EL (cell line): ENCODE measurements around the gene EYA2.

Source experiments
- DNase-seq: peaks from one replicate; pipeline ENCODE4 v3.0.0-alpha.2; 2016

EYA2 gene

GRCh38 chr20:47215653-47216397 lies 321.2 kb downstream of the EYA2 start:
- no peak for DNase-seq

GRCh38 chr20:47216819-47217410 lies 322.3 kb downstream of the EYA2 start:
- DNase-seq, result no peak

GRCh38 chr20:47217482-47218446 lies 323.1 kb downstream of the EYA2 start:
- DNase-seq, result no peak

- DNase-seq, result peak; percentile 38
These were observed 325.5 kb downstream of the EYA2 start for GRCh38 chr20:47220161-47220582.

GRCh38 chr20:47221036-47221625 lies 326.5 kb downstream of the EYA2 start:
- DNase-seq, result no peak

- no peak for DNase-seq
These were observed 328.0 kb downstream of the EYA2 start for GRCh38 chr20:47222468-47223119.

GRCh38 chr20:47223896-47224295 lies 329.3 kb downstream of the EYA2 start:
- DNase-seq, result no peak

- no peak for DNase-seq
These were observed 329.7 kb downstream of the EYA2 start for GRCh38 chr20:47224300-47224791.

- no peak for DNase-seq
These were observed 330.2 kb downstream of the EYA2 start for GRCh38 chr20:47224857-47225256.

GRCh38 chr20:47225458-47225857 lies 330.8 kb downstream of the EYA2 start:
- no peak for DNase-seq

GRCh38 chr20:47227119-47227518 lies 332.5 kb downstream of the EYA2 start:
- no peak for DNase-seq

- no peak for DNase-seq
These were observed 332.9 kb downstream of the EYA2 start for GRCh38 chr20:47227576-47227975.

- no peak for DNase-seq
These were observed 334.0 kb downstream of the EYA2 start for GRCh38 chr20:47228654-47229053.

- peak; percentile 39 for DNase-seq
These were observed 336.2 kb downstream of the EYA2 start for GRCh38 chr20:47230811-47231256.

- peak; percentile 53 for DNase-seq
These were observed 336.9 kb downstream of the EYA2 start for GRCh38 chr20:47231382-47232039.

- DNase-seq, result no peak
These were observed 337.9 kb downstream of the EYA2 start for GRCh38 chr20:47232518-47232917.

- no peak for DNase-seq
These were observed 338.9 kb downstream of the EYA2 start for GRCh38 chr20:47233333-47234188.

GRCh38 chr20:47235111-47235510 lies 340.5 kb downstream of the EYA2 start:
- DNase-seq, result no peak

GRCh38 chr20:47235853-47236638 lies 341.4 kb downstream of the EYA2 start:
- no peak for DNase-seq

GRCh38 chr20:47236639-47236900 lies 341.9 kb downstream of the EYA2 start:
- no peak for DNase-seq
